Renal cortical epithelial cell (primary cell): Measurements from ENCODE around the gene ASPG. TPM values are rescaled to one million over a fixed set of nuclear protein-coding genes. Genes with fewer than 3 reads are reported as not detected.
A peak's percentile ranks its signal among the peaks of the same experiment; 100 is the strongest.

Source experiments
- DNase-seq: peaks from one replicate; pipeline ENCODE4 v3.0.0-alpha.2; 2011; ENCODE audit warnings: low read depth
- total RNA-seq: library from RNA; depleted of rRNA; stranded (reverse); fragments of >200 nt; gene quantifications from 2 replicates; pipeline ENCODE4 v1.2.3, GENCODE V29; 2014

Gene ASPG
- total RNA-seq, 1 donor from 2014 or later, result 0.89 TPM

DNA sequence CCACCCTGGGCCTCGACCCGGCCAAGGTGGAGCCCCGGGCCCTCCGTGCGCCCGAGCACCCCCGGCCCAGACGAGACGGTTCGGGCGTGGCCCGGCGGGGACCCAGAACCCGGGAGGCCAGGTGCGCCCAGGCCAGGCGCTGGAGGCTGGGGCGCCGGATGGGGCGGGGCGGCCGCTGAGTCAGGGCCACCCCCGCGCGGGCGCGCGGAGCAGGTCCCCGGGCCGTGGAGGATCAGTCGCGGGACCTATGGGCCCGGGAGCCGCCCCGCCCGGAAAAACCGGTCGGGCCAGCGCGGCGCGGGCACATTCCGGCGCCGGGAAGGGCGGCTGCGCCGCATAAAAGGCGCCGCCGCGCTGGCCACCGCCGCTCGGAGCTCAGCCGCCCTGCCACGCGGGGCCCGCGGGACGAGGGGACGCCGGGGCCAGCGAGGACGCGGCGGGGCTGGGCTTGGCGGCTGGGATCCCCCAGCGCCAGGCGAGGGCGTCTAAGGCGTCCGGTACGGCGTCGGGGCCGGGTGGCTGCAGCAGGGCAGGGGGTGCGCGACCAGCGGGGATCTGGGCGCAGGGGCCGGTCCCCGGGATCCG lies 31.3 kb downstream of the ASPG start:
- DNase-seq, result no peak

- DNase-seq, result no peak
These were observed 32.0 kb downstream of the ASPG start for GRCh38 chr14:104117341-104118005.

DNA sequence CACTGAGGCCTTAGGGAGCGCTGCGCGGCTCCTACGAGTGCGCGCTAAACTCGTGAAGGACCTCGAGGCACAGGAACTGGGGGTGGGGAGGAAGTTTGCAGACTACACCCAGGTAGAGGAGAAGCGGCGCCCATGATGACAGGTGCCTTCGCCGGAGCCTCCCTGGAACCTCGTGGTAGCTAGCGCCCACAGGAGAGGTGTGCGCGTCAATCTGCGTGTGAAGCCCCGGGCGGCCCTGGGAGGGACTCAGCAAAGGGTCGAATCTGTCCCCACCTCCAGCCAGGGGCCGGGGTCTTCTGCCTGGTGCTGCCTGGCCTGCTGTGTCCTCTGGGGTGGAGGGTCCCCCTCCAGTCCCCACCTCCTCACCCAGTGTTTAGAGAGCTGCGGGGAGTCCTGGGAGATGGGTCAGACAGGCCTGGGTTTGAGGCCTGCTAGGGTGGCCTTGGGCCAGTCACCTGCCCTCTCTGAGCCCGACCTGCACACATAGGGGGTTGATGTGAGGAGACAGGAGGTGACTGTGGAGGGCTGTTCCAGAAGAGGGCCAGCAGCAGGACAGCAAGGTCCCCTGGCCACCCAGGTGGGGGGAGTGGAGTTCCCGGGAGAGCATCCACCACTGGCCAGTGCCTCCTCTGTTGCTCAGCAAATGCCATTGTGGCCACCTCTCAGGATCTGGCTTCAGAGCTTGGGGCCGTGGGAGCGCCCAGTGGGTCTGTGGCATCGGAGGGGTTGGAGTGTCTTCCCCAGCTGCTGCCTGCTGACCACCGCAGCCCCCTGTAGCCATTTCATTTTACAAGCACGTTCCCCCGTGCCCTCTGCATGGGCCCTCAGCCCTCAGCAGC lies 32.7 kb downstream of the ASPG start:
- DNase-seq, result no peak

GRCh38 chr14:104119119-104119487 lies 33.6 kb downstream of the ASPG start:
- DNase-seq, result no peak

DNA sequence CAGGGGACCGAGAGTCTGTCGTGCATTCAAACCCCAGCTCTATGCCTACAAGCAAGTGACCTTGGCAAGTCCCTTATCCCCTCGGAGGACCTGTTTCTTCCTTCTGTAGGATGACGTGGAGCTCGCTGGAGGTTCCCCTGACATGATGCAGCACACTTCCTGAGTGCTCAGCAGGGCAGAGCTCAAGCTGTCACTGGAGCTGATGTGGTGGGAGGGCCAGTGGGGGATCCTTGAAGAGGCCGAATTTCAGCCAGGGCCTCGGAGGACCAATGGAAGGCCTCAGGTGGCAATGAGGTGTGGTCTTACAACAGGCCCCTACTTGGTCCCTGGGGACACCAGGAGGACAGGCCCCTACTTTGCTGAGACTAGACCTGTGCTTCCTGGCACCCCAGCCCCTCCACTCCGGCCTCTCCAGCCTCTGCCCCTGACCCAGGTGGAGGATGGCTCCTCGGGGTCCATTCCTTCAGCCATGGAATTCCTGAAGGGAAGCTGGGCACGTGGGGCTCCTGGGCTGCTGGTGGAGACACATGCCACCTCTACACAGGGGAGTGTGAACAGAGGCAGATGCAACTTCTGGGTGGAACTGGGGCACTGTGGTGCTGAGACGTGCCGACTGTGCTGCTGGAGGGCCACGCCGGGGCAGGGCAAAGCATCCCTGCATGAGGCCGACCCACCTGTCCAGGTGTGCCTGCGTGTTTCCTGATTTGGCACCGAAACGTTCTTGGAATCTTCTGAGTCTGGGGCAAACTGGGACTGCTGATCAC lies 34.2 kb downstream of the ASPG start:
- no peak for DNase-seq

- no peak for DNase-seq
These were observed 34.8 kb downstream of the ASPG start for GRCh38 chr14:104120281-104120741.

DNA sequence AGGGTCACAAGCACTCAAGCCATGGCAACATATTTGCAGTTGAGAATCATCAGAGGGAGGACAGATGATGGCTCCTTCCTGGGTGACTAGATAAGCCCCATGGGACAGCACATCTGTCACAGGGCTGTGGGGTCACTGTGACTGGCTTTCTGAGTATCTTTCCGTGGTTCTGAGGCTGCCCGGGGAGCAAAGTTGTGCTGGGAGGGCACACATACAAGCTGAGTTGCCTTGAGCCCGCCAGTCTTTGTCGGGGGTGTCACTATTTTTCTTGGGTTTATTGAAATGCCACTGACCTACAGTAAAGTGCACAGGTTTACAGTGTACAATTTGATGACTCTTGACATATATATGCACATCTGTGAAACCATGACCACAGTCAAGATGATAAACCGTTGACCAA lies 35.6 kb downstream of the ASPG start:
- DNase-seq, result no peak

DNA sequence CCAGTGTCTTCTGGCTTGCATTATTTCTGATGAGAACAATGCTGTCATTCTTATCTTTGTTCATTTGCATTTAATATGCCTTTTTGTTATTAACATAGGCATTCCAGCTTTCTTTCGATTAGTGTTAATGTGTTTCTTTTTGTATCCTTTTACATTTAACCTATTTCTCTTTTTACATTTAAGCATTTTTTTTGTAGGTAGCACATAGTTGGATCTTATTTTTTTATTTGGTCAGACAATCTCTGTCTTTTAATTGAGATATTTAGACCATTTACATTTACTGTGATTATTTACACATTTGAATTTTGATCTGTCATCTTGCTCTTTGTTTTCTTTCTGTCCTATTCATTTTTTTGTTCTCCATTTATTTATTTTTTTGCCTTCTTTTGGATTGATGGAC lies 38.4 kb downstream of the ASPG start:
- no peak for DNase-seq

- DNase-seq, result no peak
These were observed 39.5 kb downstream of the ASPG start for GRCh38 chr14:104125011-104125410.

DNA sequence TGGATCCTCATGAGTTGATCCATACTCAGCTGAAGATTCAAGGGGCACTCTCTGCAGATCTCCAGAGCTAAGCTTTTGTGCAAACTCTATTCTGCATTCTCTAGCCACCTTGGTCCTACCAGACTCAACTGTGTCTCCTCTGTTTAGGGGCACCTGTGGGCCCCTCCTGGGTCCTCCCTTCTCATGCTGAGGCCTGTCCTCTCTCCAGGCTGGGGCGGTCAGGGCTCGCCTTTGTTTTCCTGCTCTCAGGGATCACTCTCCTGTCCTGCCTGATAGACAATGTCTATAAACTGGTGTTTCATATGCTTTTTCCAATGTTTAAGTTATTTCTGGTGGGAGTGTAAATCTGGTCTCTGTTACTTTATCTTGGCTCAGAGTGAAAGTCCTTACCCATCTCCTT lies 41.3 kb downstream of the ASPG start:
- no peak for DNase-seq

DNA sequence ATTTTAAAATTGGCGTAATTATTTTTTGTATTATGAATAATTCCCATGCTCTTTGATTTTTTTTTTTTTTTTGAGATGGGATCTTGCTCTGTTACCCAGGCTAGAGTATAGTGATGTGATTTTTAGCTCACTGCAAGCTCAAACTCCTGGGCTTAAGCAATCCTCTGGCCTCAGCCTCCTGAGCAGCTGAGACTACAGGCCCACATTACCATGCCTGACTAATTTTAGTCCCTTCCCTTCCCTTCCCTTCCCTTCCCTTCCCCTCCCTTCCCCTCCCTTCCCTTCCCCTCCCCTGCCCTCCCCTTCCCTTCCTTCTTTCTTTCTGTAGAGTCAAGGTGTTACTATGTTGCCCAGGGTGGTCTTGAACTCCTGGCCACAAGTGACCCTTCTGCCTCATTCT lies 43.5 kb downstream of the ASPG start:
- DNase-seq, result no peak

- DNase-seq, result no peak
These were observed 44.1 kb downstream of the ASPG start for GRCh38 chr14:104129556-104129955.

DNA sequence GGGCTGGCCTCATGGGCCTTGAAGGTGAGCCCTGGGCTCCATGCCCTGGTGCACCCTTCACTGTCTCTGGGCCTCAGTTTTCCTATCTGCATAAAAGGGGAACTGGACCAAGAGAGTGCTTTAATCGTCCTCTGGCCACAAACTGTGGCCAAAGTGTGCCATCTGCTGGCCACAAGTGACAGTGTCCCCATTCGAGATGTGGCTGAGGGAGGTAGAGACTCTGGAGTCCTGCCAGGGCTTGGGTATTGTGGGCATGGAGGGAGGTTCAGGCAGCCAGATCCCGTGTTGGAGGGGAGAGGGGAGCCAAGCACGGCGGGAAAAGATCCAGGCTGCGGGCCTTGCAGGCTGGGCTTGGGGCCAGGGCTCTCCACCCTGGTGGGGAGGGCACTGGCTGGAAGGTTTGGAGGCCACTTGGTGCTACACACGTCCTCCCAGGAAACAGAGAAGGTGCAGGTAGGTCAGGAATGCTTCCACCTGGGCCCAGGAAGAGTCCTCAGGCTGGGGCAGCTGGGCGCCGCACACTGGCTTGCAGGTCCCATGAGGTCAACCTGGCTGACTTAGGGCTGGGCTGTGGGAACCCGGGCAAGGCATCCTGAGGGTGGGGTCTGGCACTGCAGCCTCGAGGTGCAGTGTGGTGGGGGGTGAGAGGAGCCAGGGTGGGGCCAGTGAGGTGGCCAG lies 45.6 kb downstream of the ASPG start:
- peak; percentile 13 for DNase-seq

GRCh38 chr14:104131968-104132732 lies 46.6 kb downstream of the ASPG start:
- no peak for DNase-seq

DNA sequence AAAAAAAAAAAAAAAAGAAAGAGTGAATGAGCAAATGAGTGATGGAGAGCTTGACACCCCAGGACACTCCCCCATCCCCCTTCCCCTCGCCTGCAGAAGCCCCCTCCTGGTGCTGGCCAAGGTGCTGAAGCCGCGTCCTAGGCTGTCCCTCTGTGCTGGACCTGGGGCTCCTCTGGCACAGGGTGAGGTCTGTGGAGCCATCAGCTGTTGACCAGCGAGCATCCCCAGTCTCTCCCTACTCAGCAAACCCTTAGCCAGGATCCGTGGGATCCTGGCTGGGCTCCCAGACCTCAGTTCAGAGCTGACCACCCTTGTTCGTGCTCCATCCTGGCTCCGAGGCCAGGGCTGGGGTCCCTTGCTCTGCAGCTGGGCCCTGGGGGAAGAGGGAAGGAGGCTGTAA lies 47.5 kb downstream of the ASPG start:
- no peak for DNase-seq

GRCh38 chr14:104133496-104133895 lies 48.0 kb downstream of the ASPG start:
- no peak for DNase-seq

- no peak for DNase-seq
These were observed 48.8 kb downstream of the ASPG start for GRCh38 chr14:104134061-104134965.

- no peak for DNase-seq
These were observed 49.8 kb downstream of the ASPG start for GRCh38 chr14:104135121-104135903.

DNA sequence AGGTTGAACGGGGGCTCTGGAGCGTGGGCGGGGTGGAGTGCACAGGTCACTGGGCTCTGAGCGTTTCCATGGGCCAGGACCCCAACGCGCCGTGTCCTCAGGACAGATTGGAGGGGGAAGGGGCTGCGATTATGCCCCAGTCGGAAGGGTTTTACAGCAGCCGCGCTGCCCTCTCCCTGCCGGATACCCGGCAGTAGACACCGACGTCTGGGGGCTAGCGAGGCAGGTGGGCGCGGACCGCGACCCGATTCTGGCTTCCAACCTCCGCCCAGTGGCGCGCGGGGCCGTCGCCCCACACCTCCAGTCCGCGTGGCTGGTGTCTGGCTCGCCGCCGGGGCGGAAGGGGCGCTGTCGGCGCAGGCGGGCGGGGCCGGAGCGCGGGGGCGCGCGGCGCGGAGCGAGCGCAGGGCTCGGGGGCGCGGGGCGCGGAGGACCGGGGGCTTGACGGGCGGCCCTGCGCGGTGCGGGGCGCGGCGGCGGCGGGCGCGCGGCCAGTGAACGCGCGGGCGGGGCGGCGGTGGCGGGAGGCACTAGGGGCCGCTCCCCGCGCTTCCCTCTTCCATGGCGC lies 50.5 kb downstream of the ASPG start:
- no peak for DNase-seq
